Activated CD4-positive, alpha-beta T cell treated with anti-CD3 and anti-CD28 coated beads, Interleukin-2, amount 50 U/mL, for 4 hours (primary cell): ENCODE measurements around the gene GPRIN1.
"Not testable (repeated sequence)": the region's sequence is repeated elsewhere in the genome, so short reads cannot be mapped to it uniquely, and the experiment has no call there.

Experiments used
- DNase-seq, 2 experiments: peaks; one replicate each; pipeline ENCODE4 v3.0.0-alpha.2; 2020

The GPRIN1 gene

GRCh38 chr5:176596069-176596644, 13.8 kb downstream of the GPRIN1 start:
- DNase-seq, result no peak

DNA sequence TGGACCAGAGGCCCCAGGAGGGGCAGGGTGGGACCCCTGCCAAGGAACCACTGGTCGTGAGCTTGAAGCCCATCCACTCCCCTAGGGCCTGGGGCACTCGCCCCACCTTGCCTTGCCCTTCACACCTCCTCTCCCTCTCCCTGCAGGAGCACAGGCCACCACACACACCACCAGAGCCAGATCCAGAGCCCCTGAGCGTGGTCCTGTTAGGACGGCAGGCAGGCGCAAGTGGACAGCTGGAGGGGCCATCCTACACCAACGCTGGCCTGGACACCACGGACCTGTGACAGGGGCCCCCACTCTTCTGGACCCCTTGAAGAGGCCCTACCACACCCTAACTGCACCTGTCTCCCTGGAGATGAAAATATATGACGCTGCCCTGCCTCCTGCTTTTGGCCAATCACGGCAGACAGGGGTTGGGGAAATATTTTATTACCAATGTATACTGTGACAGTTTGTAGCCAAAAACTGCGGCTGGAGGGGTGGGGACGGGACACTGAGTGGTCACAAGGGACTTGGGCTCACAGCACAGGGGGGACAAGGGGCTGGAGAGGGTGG, 14.5 kb downstream of the GPRIN1 start:
- DNase-seq, result no peak

DNA sequence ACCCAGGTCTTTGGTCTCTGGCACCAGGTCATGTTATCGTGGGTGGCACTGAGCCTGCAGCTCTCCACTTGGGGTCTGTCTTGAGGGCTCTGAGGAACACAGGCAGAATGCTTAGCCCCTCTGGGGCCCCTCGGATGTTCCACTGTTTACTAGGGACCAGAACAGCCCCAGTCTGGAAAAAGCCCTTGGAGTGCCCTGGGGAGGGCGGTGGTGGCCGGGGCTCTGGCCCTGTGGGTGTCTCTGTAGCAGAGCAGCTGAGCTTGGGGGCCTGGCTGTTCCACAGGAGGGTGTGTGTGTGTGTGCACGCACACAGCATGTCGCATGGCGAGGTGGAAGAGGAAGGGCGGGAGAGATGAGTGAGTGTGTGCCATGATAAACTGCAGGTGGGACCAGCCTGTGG, 15.4 kb downstream of the GPRIN1 start:
- DNase-seq, result no peak

DNA sequence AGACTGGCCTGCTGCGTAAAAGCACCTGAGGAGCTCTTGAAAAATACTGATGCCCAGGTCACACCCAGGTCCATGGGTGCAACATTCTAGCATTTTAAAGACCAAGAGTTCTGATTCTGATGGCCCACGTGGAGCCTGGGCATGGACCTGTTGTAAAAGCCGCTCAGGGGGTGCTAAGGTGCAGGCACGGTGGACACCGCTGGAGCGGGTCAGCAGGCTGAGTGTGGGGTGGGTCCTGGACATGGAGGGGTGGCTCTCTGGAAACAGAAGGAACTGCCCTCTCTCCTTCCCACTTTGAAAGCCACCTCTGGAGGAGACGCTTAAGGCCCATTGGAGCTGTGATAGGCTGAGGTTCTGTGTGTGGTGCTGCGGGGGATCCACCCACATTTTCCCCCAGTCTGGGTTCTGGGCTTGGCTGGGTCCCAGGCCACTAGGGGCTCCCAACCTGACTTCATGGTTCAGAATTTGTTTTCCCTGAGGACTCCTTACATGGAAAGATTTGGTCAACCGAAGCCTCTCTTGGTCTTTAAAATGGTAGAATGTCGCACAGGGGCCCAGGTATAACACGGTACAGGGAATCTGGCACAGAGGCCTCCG, 16.6 kb downstream of the GPRIN1 start:
- no peak for DNase-seq

- DNase-seq, result no peak
These were observed 17.4 kb downstream of the GPRIN1 start for GRCh38 chr5:176592573-176592972.

GRCh38 chr5:176591667-176592066, 18.3 kb downstream of the GPRIN1 start:
- not testable (repeated sequence) for DNase-seq

DNA sequence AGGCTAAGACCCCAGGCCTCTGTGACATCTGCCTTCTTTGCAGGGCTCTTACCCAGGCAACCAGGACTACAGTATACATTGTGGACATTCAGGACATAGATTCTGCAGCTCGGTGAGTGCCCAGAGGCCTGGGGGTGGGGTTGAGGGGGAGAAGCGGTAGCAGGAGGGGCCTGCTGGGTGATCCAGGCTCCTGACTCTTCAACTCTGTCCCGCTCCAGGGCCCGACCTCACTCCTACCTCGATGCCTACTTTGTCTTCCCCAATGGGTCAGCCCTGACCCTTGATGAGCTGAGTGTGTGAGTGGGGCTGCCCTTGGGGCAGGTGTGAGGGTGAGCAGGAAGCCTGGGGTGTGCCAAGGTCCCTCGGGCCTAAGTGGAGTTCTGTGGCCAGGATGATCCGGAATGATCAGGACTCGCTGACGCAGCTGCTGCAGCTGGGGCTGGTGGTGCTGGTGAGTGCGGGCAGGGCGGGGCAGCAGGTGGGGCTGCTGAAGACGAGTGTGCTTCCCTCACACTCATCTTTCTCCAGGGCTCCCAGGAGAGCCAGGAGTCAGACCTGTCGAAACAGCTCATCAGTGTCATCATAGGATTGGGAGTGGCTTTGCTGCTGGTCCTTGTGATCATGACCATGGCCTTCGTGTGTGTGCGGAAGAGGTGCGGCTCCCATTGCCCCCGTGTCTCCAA, 19.8 kb downstream of the GPRIN1 start:
- DNase-seq, result no peak

DNA sequence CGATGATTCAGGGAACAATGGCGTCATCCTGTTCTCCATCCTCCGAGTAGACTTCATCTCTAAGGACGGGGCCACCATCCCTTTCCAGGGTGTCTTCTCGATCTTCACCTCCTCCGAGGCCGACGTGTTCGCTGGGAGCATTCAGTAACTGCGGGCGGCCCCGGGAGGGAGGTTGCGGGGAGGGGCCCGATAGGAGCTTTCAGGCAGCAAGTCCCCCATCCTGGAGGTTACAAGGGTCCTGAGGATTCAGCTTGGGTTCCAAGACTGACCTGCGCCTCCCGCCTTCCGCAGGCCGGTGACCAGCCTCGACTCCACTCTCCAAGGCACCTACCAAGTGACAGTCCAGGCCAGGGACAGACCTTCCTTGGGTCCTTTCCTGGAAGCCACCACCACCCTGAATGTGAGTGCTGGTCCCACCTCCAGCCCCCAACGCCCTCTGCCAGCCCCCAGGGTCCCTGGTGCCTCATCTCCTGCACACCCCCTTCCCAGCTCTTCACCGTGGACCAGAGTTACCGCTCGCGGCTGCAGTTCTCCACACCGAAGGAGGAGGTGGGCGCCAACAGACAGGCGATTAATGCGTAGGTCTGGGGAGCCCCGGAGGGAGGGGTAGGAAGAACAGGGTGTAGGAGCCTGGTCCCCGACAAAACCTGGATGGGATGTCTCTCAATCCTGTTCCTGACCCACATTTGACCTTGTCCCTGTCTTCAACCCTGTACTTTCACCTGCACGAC, 20.8 kb downstream of the GPRIN1 start:
- DNase-seq, result no peak

- no peak for DNase-seq
These were observed 21.7 kb downstream of the GPRIN1 start for GRCh38 chr5:176588297-176588696.

GRCh38 chr5:176587398-176587797, 22.6 kb downstream of the GPRIN1 start:
- DNase-seq, result no peak

- DNase-seq, result no peak
These were observed 26.9 kb downstream of the GPRIN1 start for GRCh38 chr5:176583076-176583475.

DNA sequence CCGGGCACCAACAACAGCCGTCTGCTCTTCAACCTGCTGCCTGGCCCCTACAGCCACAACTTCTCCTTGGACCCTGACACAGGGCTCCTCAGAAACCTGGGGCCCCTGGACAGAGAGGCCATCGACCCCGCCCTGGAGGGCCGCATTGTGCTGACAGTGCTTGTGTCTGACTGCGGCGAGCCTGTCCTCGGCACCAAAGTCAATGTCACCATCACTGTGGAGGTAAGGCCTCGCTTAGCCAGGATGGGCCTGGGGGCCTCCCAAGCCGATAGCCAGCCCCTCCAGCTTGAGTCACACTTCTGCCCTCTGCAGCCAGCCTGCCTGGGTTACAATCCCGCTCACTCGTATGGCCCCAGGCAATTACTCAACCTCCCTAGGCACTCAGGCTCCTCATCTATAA, 28.6 kb downstream of the GPRIN1 start:
- DNase-seq, result no peak

DNA sequence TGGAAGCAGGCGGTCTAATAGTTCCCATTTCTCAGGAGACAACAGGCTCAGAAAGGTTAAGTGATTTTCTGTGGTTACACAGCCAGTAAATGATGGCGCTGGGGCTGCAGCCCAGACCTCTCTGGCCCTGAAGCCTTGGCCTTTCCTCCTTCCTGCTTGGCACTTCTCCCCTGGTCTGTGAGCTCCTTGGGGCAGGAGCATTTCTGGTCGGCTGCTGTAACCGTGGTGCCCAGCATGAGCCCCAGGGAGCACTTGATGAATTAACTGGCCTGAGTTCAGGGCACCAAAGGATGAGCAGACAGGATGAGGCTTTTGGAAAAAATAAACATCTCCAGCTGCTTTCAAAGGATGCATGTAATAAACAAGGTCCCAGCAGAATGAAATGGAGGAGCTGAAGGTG, 30.6 kb downstream of the GPRIN1 start:
- DNase-seq, result no peak

GRCh38 chr5:176578391-176578808, 31.6 kb downstream of the GPRIN1 start:
- peak; percentile 26 to 28 for DNase-seq

DNA sequence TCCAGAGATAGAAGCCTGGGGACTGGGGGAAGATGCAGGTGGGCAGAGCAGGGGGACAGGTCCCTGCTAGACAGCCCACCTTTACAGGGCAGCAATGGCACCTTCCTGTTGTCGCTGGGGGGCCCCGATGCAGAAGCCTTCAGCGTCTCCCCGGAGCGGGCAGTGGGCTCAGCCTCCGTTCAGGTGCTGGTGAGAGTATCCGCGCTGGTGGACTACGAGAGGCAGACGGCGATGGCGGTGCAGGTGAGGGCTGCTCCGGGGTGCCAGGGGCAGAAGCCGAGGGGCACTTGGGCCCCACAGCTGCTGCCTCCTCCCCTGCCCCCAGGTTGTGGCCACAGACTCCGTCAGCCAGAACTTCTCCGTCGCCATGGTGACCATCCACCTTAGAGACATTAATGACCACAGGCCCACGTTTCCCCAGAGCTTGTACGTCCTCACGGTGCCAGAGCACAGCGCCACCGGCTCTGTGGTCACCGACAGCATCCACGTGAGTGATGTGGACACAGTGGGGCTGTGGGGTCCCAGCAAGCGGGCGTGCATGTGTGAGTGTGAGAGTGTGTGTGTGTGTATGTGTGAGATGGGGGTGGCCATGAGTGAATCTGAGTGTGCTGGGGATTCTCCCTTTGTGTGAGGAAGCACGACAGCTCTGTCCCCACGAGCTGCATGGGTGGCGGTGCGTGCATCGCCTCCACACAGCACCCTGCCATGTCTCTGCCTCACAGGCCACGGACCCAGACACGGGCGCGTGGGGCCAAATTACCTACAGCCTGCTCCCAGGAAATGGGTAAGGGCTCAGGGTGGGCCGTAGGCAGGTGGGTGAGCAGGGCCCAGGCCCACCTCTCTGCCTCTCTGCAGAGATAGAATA, 32.4 kb downstream of the GPRIN1 start:
- no peak for DNase-seq

- no peak for DNase-seq
These were observed 34.2 kb downstream of the GPRIN1 start for GRCh38 chr5:176575488-176576422.

DNA sequence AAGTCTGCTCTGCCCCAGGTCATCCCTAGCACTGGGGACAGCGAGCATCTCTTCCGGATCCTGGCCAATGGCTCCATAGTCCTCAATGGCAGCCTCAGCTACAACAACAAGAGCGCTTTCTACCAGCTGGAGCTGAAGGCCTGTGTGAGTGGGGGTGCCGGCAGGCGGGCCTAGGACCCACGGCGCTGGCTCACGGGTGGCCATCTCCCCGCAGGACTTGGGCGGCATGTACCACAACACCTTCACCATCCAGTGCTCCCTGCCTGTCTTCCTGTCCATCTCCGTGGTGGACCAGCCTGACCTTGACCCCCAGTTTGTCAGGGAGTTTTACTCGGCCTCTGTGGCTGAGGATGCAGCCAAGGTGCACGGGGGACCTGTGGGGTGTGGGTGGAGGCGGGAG, 34.9 kb downstream of the GPRIN1 start:
- DNase-seq, result no peak

GRCh38 chr5:176574297-176574591, 35.7 kb downstream of the GPRIN1 start:
- DNase-seq, result no peak

- peak; percentile 73 to 78 for DNase-seq
These were observed 36.2 kb downstream of the GPRIN1 start for GRCh38 chr5:176573564-176574296.

GRCh38 chr5:176570044-176570443, 39.9 kb downstream of the GPRIN1 start:
- DNase-seq, result no peak

DNA sequence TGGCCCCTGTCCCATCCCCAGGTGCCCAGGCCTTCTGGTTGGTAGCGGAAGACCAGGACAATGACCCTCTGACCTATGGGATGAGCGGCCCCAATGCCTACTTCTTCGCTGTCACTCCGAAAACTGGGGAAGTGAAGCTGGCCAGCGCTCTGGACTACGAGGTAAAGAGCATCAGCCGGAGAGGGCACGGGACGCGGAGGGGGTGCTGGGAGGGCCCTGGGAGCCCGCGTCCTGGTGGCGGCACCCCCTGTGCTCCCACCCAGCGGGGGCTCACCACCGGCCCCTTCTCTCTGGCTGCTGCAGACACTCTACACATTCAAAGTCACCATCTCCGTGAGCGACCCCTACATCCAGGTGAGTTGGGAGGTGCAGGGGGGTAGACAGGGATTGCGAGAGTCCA, 41.3 kb downstream of the GPRIN1 start:
- no peak for DNase-seq
